Measurements from ENCODE around the gene GRIA1.

Gene GRIA1

DNA sequence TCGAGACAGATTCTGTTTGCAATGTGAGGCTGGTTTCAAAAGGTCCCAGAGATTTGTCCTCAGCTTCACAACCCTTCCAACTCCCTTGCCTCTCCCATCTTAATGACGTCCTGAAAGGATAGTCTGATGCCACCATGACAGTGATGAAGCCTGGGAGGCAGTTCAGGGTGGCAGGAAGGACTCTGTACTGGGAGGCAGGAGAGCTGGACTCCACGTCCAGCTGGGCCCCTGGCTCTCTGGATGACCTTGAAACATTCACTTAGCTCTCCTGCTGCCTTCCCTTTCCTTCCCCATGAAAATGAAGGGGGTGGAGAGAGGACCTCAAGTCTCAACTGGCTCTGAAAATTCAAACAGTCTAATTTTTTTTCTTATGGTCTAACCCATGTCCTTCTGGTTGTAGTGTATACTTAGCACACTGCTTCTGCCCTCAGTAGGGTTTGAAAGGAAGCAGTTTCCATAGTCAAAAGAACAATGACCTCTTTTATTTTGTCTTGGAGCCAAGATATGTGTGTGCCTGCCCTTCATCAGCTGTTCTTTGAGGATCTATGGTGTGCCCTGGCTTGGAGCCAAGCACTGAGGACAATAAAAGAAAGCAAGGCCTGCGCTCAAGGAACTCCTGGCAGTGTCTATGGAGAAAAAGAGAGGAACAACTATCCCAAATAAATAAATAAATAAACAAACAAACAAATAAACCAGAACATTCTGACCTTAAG is 188.3 kb downstream of the GRIA1 start:
- H3K9ac ChIP-seq (ENCODE audit: low read depth, low read length), result no peak overlapping the region
- H3K27ac ChIP-seq (ENCODE audit: low read depth, low read length), result no peak overlapping the region
- no peaks in the 10 kb centered on the region for H3K36me3 ChIP-seq (ENCODE audit: control insufficient read depth, insufficient read depth, low read length)
- H3K4me3 ChIP-seq (ENCODE audit: low read depth, low read length), result no peak overlapping the region
- no peaks in the 10 kb centered on the region for H3K9me3 ChIP-seq (ENCODE audit: control insufficient read depth, insufficient read depth, low read length)
- no peaks in the 10 kb centered on the region for H3K27me3 ChIP-seq (ENCODE audit: control insufficient read depth, insufficient read depth, low read length)
- no peaks in the 10 kb centered on the region for H3K4me1 ChIP-seq (ENCODE audit: control insufficient read depth, insufficient read depth, low read length)

DNA sequence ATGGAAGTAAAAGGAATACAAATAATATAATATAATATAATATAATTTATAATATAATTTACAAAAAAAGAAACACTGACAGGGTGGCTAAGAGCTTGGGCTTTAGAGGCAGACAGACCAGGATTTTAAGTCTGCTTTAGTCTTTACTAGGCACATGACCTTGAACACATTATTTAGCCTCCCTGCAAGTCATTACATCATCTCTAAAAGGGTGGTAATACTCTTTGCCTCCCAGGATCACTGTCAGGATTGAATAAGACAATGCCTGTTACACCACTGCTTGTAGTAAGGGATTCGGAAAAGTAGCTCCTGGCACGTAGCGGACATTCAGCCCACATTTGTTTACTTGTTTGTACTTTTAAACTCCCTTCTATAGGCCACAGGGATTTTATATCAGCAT is 199.8 kb downstream of the GRIA1 start:
- H3K36me3 ChIP-seq (ENCODE audit: control insufficient read depth, insufficient read depth, low read length), result no peaks in the 10 kb centered on the region
- H3K9me3 ChIP-seq (ENCODE audit: control insufficient read depth, insufficient read depth, low read length), result no peaks in the 10 kb centered on the region
- H3K4me3 ChIP-seq (ENCODE audit: low read depth, low read length), result no peak overlapping the region
- no peaks in the 10 kb centered on the region for H3K4me1 ChIP-seq (ENCODE audit: control insufficient read depth, insufficient read depth, low read length)
- no peaks in the 10 kb centered on the region for H3K27me3 ChIP-seq (ENCODE audit: control insufficient read depth, insufficient read depth, low read length)
- H3K27ac ChIP-seq (ENCODE audit: low read depth, low read length), result no peak overlapping the region
- no peak overlapping the region for H3K9ac ChIP-seq (ENCODE audit: low read depth, low read length)

DNA sequence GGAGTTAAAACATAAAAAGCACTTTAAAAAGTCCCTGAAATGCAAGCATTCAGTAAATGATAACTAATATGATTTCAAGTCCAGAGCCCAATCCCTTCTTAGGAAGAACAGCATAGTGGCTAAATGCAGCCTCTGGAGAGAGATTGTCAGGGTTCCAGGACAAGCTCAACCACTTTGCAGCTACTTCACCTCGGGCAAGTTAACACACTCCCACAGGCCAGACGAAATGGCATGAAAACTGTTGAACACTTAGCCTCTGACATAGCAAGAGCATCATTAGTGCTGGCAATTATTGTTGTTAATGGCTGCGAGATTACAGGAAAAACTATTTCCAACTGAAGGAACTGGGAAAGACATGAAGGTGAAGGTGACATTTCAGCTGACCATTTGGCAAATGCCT is 205.8 kb downstream of the GRIA1 start:
- H3K9me3 ChIP-seq (ENCODE audit: control insufficient read depth, insufficient read depth, low read length), result no peaks in the 10 kb centered on the region
- no peaks in the 10 kb centered on the region for H3K4me1 ChIP-seq (ENCODE audit: control insufficient read depth, insufficient read depth, low read length)
- H3K27ac ChIP-seq (ENCODE audit: low read depth, low read length), result no peak overlapping the region
- H3K36me3 ChIP-seq (ENCODE audit: control insufficient read depth, insufficient read depth, low read length), result no peaks in the 10 kb centered on the region
- no peaks in the 10 kb centered on the region for H3K27me3 ChIP-seq (ENCODE audit: control insufficient read depth, insufficient read depth, low read length)
- H3K4me3 ChIP-seq (ENCODE audit: low read depth, low read length), result no peak overlapping the region
- no peak overlapping the region for H3K9ac ChIP-seq (ENCODE audit: low read depth, low read length)

DNA sequence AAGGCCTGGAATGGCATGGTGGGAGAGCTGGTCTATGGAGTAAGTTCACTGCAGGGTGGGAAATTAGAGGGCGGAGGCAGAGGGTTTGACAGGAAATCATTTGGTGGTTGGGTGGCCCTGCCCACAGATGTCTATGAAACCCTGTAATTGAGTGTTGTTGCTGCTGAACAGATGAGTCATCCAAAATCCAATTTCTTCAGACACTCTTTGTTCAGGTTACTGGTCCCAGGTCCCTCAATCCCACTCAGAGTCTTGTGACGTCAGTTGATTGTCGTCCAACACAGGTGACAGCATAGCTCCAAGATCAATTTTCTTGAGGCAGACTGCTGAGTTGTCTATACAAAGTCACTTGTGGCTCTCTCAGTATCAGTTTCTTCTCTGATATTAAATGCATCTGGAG is 208.6 kb downstream of the GRIA1 start:
- H3K9me3 ChIP-seq (ENCODE audit: control insufficient read depth, insufficient read depth, low read length), result no peaks in the 10 kb centered on the region
- H3K36me3 ChIP-seq (ENCODE audit: control insufficient read depth, insufficient read depth, low read length), result no peaks in the 10 kb centered on the region
- H3K27me3 ChIP-seq (ENCODE audit: control insufficient read depth, insufficient read depth, low read length), result no peaks in the 10 kb centered on the region
- H3K27ac ChIP-seq (ENCODE audit: low read depth, low read length), result no peak overlapping the region
- no peak overlapping the region for H3K4me3 ChIP-seq (ENCODE audit: low read depth, low read length)
- no peak overlapping the region for H3K9ac ChIP-seq (ENCODE audit: low read depth, low read length)
- H3K4me1 ChIP-seq (ENCODE audit: control insufficient read depth, insufficient read depth, low read length), result peaks cover 3% of the 10 kb centered on the region; the same call in 1 of the 2 replicates

DNA sequence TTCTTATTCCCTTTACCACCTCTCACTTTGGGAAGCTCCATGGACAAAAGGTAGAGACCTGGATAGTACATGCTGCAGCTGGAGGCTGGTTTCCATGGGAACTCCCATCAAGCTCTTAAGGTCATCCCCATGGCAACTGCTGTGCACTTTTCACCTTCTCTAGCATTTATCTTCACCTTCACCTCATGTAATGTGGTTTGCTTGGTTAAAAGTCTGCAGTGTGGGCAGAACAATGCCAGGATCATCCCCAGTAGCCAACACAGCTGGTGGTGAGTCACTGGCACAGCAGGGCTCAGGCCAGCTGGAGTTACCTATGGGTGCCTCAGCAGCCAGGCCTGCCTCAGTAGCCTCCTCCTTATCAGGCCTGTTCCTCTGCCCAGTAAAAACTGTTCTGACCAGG is 210.5 kb downstream of the GRIA1 start:
- H3K9me3 ChIP-seq (ENCODE audit: control insufficient read depth, insufficient read depth, low read length), result no peaks in the 10 kb centered on the region
- H3K27ac ChIP-seq (ENCODE audit: low read depth, low read length), result no peak overlapping the region
- H3K4me3 ChIP-seq (ENCODE audit: low read depth, low read length), result no peak overlapping the region
- H3K4me1 ChIP-seq (ENCODE audit: control insufficient read depth, insufficient read depth, low read length), result peaks cover 3% of the 10 kb centered on the region; the same call in 1 of the 2 replicates
- no peaks in the 10 kb centered on the region for H3K36me3 ChIP-seq (ENCODE audit: control insufficient read depth, insufficient read depth, low read length)
- H3K27me3 ChIP-seq (ENCODE audit: control insufficient read depth, insufficient read depth, low read length), result no peaks in the 10 kb centered on the region
- no peak overlapping the region for H3K9ac ChIP-seq (ENCODE audit: low read depth, low read length)

DNA sequence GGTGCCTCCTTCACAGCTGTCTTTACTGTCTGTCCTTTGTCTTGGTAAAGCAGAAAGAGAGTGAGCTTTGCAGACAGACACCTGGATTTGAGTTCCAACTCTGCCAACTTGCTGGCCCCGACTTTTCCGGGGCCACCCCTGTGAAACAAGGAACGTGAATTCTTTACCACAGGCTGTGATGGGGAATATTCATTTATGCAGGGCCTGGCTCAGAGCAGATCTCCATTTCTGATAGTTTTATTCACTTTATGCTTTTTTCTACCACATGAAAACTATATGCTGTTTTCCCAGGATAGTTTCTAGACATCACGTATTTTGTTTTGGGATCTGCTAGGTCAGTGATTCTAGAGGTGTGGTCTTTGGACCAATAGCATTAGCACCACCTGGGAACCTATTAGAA is 211.8 kb downstream of the GRIA1 start:
- Histone ChIP-seq H3K4me1 (ENCODE audit: control insufficient read depth, insufficient read depth, low read length) (peaks cover 3% of the 10 kb centered on the region; the same call in 1 of the 2 replicates), H3K27me3 (ENCODE audit: control insufficient read depth, insufficient read depth, low read length) (no peaks in the 10 kb centered on the region), H3K4me3 (ENCODE audit: low read depth, low read length) (no peak overlapping the region), H3K36me3 (ENCODE audit: control insufficient read depth, insufficient read depth, low read length) (no peaks in the 10 kb centered on the region), H3K9me3 (ENCODE audit: control insufficient read depth, insufficient read depth, low read length) (no peaks in the 10 kb centered on the region), H3K9ac (ENCODE audit: low read depth, low read length) (no peak overlapping the region), H3K27ac (ENCODE audit: low read depth, low read length) (no peak overlapping the region)

DNA sequence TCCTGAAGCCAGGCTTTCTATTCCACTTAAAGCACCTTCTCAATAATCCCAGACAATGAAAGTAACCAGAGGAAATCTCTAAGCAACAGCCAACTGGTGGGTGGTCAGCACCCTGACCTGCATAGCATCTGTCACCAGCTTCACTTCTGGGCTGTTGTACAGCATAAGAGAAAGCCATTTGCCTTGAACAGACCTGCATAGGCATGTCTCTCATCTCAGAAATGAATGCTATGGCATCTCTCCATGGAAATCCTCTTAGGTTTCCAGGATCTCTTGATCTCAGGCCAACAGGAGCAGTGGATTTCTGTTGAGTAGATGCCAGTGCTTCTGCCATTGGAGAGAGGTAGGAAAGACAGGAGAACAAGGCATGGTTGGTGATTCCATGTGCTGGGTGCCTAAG is 213.6 kb downstream of the GRIA1 start:
- peaks cover 3% of the 10 kb centered on the region; the same call in 1 of the 2 replicates for H3K4me1 ChIP-seq (ENCODE audit: control insufficient read depth, insufficient read depth, low read length)
- no peaks in the 10 kb centered on the region for H3K9me3 ChIP-seq (ENCODE audit: control insufficient read depth, insufficient read depth, low read length)
- no peaks in the 10 kb centered on the region for H3K36me3 ChIP-seq (ENCODE audit: control insufficient read depth, insufficient read depth, low read length)
- no peaks in the 10 kb centered on the region for H3K27me3 ChIP-seq (ENCODE audit: control insufficient read depth, insufficient read depth, low read length)
- no peak overlapping the region for H3K9ac ChIP-seq (ENCODE audit: low read depth, low read length)
- no peak overlapping the region for H3K4me3 ChIP-seq (ENCODE audit: low read depth, low read length)
- no peak overlapping the region for H3K27ac ChIP-seq (ENCODE audit: low read depth, low read length)

DNA sequence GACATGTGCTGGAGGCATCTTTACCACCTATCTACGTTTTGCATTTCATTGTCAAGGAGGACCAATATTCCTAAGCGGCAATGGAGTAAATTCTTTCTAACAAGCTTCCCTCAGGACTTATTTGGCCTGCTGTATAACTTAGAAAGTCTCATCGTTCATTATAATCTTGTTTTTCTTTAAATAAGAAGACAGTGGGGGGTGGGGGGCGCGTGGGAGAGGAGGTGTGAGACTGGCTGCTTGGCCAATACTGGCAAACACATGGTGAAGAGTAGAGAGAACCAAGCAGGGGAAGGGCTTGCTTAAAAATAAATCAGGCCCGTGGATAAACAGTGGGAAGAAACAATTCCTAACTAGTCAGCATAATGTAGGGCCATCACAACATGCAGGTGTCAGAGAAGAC is 217.2 kb downstream of the GRIA1 start:
- Histone ChIP-seq H3K4me3 (ENCODE audit: low read depth, low read length) (no peak overlapping the region), H3K4me1 (ENCODE audit: control insufficient read depth, insufficient read depth, low read length) (no peaks in the 10 kb centered on the region), H3K27me3 (ENCODE audit: control insufficient read depth, insufficient read depth, low read length) (no peaks in the 10 kb centered on the region)

GRCh38 chr5:153711755-153712154 is 221.3 kb downstream of the GRIA1 start:
- no peak overlapping the region for H3K9ac ChIP-seq (ENCODE audit: low read depth, low read length)
- H3K9me3 ChIP-seq (ENCODE audit: control insufficient read depth, insufficient read depth, low read length), result no peaks in the 10 kb centered on the region
- H3K36me3 ChIP-seq (ENCODE audit: control insufficient read depth, insufficient read depth, low read length), result no peaks in the 10 kb centered on the region
- no peak overlapping the region for H3K4me3 ChIP-seq (ENCODE audit: low read depth, low read length)
- no peaks in the 10 kb centered on the region for H3K27me3 ChIP-seq (ENCODE audit: control insufficient read depth, insufficient read depth, low read length)
- no peaks in the 10 kb centered on the region for H3K4me1 ChIP-seq (ENCODE audit: control insufficient read depth, insufficient read depth, low read length)
- H3K27ac ChIP-seq (ENCODE audit: low read depth, low read length), result no peak overlapping the region

More for the DNA sequence above, 217.2 kb downstream of the GRIA1 start:
- H3K27ac ChIP-seq (ENCODE audit: low read depth, low read length), result no peak overlapping the region
- H3K36me3 ChIP-seq (ENCODE audit: control insufficient read depth, insufficient read depth, low read length), result no peaks in the 10 kb centered on the region
- no peak overlapping the region for H3K9ac ChIP-seq (ENCODE audit: low read depth, low read length)
- no peaks in the 10 kb centered on the region for H3K9me3 ChIP-seq (ENCODE audit: control insufficient read depth, insufficient read depth, low read length)

DNA sequence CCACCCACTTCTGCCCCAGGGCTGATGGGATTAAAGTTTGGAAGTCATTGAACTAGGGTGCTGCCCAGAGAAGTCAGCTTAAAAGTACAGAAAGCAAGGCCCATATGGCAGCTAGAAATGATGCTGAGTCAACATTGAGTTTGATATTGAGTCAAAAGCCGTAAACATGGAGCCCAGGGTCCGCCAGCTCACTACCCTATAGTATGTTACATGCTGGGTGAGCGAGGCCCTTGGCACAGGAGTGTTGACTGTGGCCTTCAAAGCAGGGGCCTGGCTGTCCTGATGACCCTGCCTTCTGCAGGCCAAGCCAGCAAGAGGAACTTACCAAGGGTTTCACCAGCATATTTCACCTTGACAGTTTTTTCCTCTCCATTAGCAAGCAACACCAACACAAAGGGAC is 222.5 kb downstream of the GRIA1 start:
- no peak overlapping the region for H3K27ac ChIP-seq (ENCODE audit: low read depth, low read length)
- no peak overlapping the region for H3K9ac ChIP-seq (ENCODE audit: low read depth, low read length)
- no peaks in the 10 kb centered on the region for H3K36me3 ChIP-seq (ENCODE audit: control insufficient read depth, insufficient read depth, low read length)
- no peaks in the 10 kb centered on the region for H3K27me3 ChIP-seq (ENCODE audit: control insufficient read depth, insufficient read depth, low read length)
- H3K4me3 ChIP-seq (ENCODE audit: low read depth, low read length), result no peak overlapping the region
- H3K9me3 ChIP-seq (ENCODE audit: control insufficient read depth, insufficient read depth, low read length), result no peaks in the 10 kb centered on the region
- H3K4me1 ChIP-seq (ENCODE audit: control insufficient read depth, insufficient read depth, low read length), result no peaks in the 10 kb centered on the region

GRCh38 chr5:153713943-153714342 is 223.5 kb downstream of the GRIA1 start:
- Histone ChIP-seq H3K27me3 (ENCODE audit: control insufficient read depth, insufficient read depth, low read length) (no peaks in the 10 kb centered on the region), H3K27ac (ENCODE audit: low read depth, low read length) (no peak overlapping the region), H3K4me3 (ENCODE audit: low read depth, low read length) (no peak overlapping the region), H3K4me1 (ENCODE audit: control insufficient read depth, insufficient read depth, low read length) (no peaks in the 10 kb centered on the region), H3K9ac (ENCODE audit: low read depth, low read length) (no peak overlapping the region), H3K9me3 (ENCODE audit: control insufficient read depth, insufficient read depth, low read length) (no peaks in the 10 kb centered on the region), H3K36me3 (ENCODE audit: control insufficient read depth, insufficient read depth, low read length) (no peaks in the 10 kb centered on the region)

All from HUES48 (cell line).